Measurements from ENCODE around the gene MED27. TPM values are rescaled to one million over a fixed set of nuclear protein-coding genes. Genes with fewer than 3 reads are reported as not detected.

The MED27 gene
- total and polyA plus RNA-seq, 9 of the 15 experiments (the other 6 are each of a cell fraction or from before 2014, with no cell fraction given), result 24.4 to 91.0 (median 36.1) TPM

DNA sequence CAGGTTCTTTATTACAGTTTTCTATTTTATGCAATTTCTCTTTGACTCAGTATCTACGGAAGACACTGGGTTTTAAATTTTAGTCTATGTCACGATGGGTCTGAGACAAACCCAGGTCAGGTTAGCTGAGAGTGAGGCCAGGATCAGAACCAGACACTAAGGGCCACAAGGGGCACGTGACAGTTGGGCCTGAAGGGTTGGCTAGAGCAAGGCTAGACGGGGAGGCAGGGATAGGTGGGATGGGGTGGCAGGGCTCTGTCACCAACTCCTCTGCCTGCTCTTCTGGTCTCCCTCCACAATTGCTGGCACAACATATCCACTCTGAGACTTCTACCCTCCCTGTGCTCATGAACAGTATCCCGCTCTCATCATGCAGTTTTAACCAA is 76.4 kb downstream of the MED27 start:
- Histone ChIP-seq H3K4me1 (replicated peaks in 1 of 2; ENCODE audit: control insufficient read depth in 2 of 2, insufficient read depth in 2 of 2, low read length in 2 of 2) (peaks cover 0 to 3% of the 10 kb centered on the region in 2 experiments; a peak in 1 of 5 replicates), H3K4me3 (no peak overlapping the region), H3K79me2 (ENCODE audit: control insufficient read depth, insufficient read depth, low read length) (no peaks in the 10 kb centered on the region), H3K9me1 (ENCODE audit: control insufficient read depth, insufficient read depth, low read length) (no peaks in the 10 kb centered on the region), H3K36me3 (ENCODE audit: control insufficient read depth, insufficient read depth, low read length) (no peaks in the 10 kb centered on the region), H3K4me2 (ENCODE audit: insufficient read depth, low read length) (no peak overlapping the region), H3K9me3 (replicated peaks; ENCODE audit: control insufficient read depth, insufficient read depth, low read depth, low read length) (no peaks in the 10 kb centered on the region), H3K27me3 (ENCODE audit: control insufficient read depth in 2 of 2, insufficient read depth in 2 of 2, low read length in 2 of 2) (no peaks in the 10 kb centered on the region), H4K20me1 (replicated peaks; ENCODE audit: control insufficient read depth, insufficient read depth, low read length) (no peaks in the 10 kb centered on the region; the same call in 1 of the 2 replicates), H3K27ac (ENCODE audit: extremely low read depth, low read depth, low read length) (no peak overlapping the region), H3K9ac (ENCODE audit: insufficient read depth in 1 of 2, low read depth in 2 of 2, low read length in 2 of 2) (no peak overlapping the region), H2AFZ (ENCODE audit: low read depth, low read length) (no peak overlapping the region)
- in situ Hi-C loops (cut with MboI) (no loop called here), intact Hi-C loops (cut with micrococcal nuclease) (no loop called here)
- BruUV-seq (replicated peaks), result no TSS peak
- 77% methylated on average over 5 of the region's 5 CpGs for WGBS (ENCODE audit: insufficient coverage, low coverage, missing lambda C conversion rate)
- TF ChIP-seq CTBP1 (IDR thresholded peaks at IDR 0.05; ENCODE audit: borderline replicate concordance), result no peak
- TF ChIP-seq, protein P1, sequence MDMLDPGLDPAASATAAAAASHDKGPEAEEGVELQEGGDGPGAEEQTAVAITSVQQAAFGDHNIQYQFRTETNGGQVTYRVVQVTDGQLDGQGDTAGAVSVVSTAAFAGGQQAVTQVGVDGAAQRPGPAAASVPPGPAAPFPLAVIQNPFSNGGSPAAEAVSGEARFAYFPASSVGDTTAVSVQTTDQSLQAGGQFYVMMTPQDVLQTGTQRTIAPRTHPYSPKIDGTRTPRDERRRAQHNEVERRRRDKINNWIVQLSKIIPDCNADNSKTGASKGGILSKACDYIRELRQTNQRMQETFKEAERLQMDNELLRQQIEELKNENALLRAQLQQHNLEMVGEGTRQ (CRISPR knock-in tag; IDR thresholded peaks at IDR 0.05), result 0 out of 2 replicates have a peak, but pooled peaks have one; percentile 15
- POLR2A ChIA-PET, result no interaction called here
- no peak for ATAC-seq
- no peak for FAIRE-seq
- CTCF ChIA-PET (ENCODE audit: low intra/inter-chr PET ratio), result no interaction called here
- no peak for DNase-seq (ENCODE audit: extremely low read depth in 1 of 4, low spot score in 3 of 4)

DNA sequence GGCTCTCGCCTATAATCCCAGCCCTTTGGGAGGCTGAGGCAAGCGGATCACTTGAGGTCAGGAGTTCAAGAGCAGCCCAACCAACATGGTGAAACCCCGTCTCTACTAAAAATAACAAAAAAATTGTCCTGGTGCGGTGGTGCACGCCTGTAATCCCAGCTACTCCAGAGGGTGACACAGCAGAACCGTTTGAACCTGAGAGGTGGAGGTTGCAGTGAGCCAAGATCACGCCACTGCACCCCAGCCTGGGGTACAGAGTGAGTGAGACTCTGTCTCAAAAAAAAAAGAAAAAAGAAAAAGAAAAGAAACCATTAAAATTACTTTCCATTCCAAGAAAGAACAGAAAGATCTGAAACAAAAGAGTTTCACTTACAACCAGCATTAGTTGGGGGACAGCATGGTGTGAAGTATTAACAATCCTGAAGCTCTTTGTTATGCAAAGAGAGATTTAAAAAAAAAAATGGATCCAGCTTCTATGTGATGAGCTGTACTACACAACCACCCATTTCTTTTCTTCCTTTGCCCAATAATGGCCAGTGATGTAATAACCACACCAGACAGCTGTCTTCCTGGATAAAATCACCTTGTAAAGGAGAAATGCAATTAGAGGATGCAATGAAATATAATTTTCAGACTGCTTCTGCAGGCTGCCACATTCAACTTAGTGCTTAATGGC is 76.9 kb downstream of the MED27 start:
- no peak overlapping the region for H3K9ac ChIP-seq (ENCODE audit: insufficient read depth in 1 of 2, low read depth in 2 of 2, low read length in 2 of 2)
- ChIA-PET POLR2A (no interaction called here), CTCF (ENCODE audit: low intra/inter-chr PET ratio) (no interaction called here)
- no peak overlapping the region for H3K4me2 ChIP-seq (ENCODE audit: insufficient read depth, low read length)
- H4K20me1 ChIP-seq (replicated peaks; ENCODE audit: control insufficient read depth, insufficient read depth, low read length), result no peaks in the 10 kb centered on the region; the same call in 1 of the 2 replicates
- no peaks in the 10 kb centered on the region for H3K36me3 ChIP-seq (ENCODE audit: control insufficient read depth, insufficient read depth, low read length)
- intact Hi-C loops (cut with micrococcal nuclease), result no loop called here
- H3K27me3 ChIP-seq (ENCODE audit: control insufficient read depth in 2 of 2, insufficient read depth in 2 of 2, low read length in 2 of 2), result no peaks in the 10 kb centered on the region
- TF ChIP-seq CEBPG (CRISPR knock-in tag; IDR thresholded peaks at IDR 0.05), result no peak
- 0 out of 4 replicates have a peak, but pooled peaks of 1 of the 2 experiments have one; percentile 37 for TF ChIP-seq CEBPG (tag; conservative IDR thresholded peaks at IDR 0.05 in 1 of 2, IDR thresholded peaks at IDR 0.05 in 1 of 2)
- TF ChIP-seq, protein P2, sequence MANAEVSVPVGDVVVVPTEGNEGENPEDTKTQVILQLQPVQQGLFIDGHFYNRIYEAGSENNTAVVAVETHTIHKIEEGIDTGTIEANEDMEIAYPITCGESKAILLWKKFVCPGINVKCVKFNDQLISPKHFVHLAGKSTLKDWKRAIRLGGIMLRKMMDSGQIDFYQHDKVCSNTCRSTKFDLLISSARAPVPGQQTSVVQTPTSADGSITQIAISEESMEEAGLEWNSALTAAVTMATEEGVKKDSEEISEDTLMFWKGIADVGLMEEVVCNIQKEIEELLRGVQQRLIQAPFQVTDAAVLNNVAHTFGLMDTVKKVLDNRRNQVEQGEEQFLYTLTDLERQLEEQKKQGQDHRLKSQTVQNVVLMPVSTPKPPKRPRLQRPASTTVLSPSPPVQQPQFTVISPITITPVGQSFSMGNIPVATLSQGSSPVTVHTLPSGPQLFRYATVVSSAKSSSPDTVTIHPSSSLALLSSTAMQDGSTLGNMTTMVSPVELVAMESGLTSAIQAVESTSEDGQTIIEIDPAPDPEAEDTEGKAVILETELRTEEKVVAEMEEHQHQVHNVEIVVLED (CRISPR knock-in tag; IDR thresholded peaks at IDR 0.05), result no peak
- ATAC-seq (no peak), FAIRE-seq (no peak), DNase-seq (ENCODE audit: extremely low read depth in 1 of 4, low spot score in 3 of 4) (no peak)
- H3K79me2 ChIP-seq (ENCODE audit: control insufficient read depth, insufficient read depth, low read length), result no peaks in the 10 kb centered on the region
- no peak overlapping the region for H3K27ac ChIP-seq (ENCODE audit: extremely low read depth, low read depth, low read length)
- H3K4me1 ChIP-seq (replicated peaks in 1 of 2; ENCODE audit: control insufficient read depth in 2 of 2, insufficient read depth in 2 of 2, low read length in 2 of 2), result peaks cover 0 to 3% of the 10 kb centered on the region in 2 experiments; a peak in 1 of 5 replicates
- BruUV-seq (replicated peaks), result no TSS peak
- H3K4me3 ChIP-seq, result no peak overlapping the region
- H3K9me1 ChIP-seq (ENCODE audit: control insufficient read depth, insufficient read depth, low read length), result no peaks in the 10 kb centered on the region
- WGBS (ENCODE audit: insufficient coverage, low coverage, missing lambda C conversion rate), result 65% methylated on average over 7 of the region's 7 CpGs
- no peak overlapping the region for H2AFZ ChIP-seq (ENCODE audit: low read depth, low read length)
- no peaks in the 10 kb centered on the region for H3K9me3 ChIP-seq (replicated peaks; ENCODE audit: control insufficient read depth, insufficient read depth, low read depth, low read length)
- in situ Hi-C loops (cut with MboI), result no loop called here

Data from K562 (cell line).